Thyroid gland (tissue), 4 donors: ENCODE data around the gene LRMDA.

ENCODE experiments used
- CTCF ChIP-seq, 6 experiments: fragments of 200-600 bp in 3 of 6; fragments of 450-650 bp in 3 of 6; sonication (generic) in 3 of 6; IDR thresholded peaks; one replicate each; pipeline ENCODE4 v1.5.1; 2016 to 2019; ENCODE audit warnings: antibody characterized with exemption in 6 of 6, mild to moderate bottlenecking in 2 of 6, inconsistent platforms in 1 of 6, moderate library complexity in 1 of 6
- POLR2A ChIP-seq, 2 donors: fragments of 450-650 bp; IDR thresholded peaks; one replicate each; pipeline ENCODE4 v1.6.1; 2017; ENCODE audit warnings: antibody characterized with exemption in 2 of 2, mild to moderate bottlenecking in 2 of 2, moderate library complexity in 1 of 2

- TF ChIP-seq CTCF (IDR thresholded peaks at IDR 0.05) (no peak), POLR2A (IDR thresholded peaks at IDR 0.05) (no peak)
Observed at GRCh38 chr10:76124280-76124679, 692.9 kb downstream of the LRMDA start.
